LNCAP (cell line): Measurements from ENCODE around the gene CLSTN2.

ENCODE experiments used
- CTCF ChIP-seq: fragments of 450-650 bp; IDR thresholded peaks from 2 replicates; pipeline ENCODE4 v1.5.1; 2017; ENCODE audit warnings: mild to moderate bottlenecking

The CLSTN2 gene

GRCh38 chr3:140449413-140450256 lies 514.6 kb downstream of the CLSTN2 start:
- no peak for TF ChIP-seq CTCF

GRCh38 chr3:140453750-140454149 lies 518.8 kb downstream of the CLSTN2 start:
- no peak for TF ChIP-seq CTCF

GRCh38 chr3:140455521-140456214 lies 520.7 kb downstream of the CLSTN2 start:
- no peak for TF ChIP-seq CTCF

- TF ChIP-seq CTCF = no peak
These were observed 522.0 kb downstream of the CLSTN2 start for GRCh38 chr3:140456974-140457373.

GRCh38 chr3:140459462-140459861 lies 524.5 kb downstream of the CLSTN2 start:
- no peak for TF ChIP-seq CTCF

GRCh38 chr3:140461250-140461649 lies 526.3 kb downstream of the CLSTN2 start:
- no peak for TF ChIP-seq CTCF

- no peak for TF ChIP-seq CTCF
These were observed 528.4 kb downstream of the CLSTN2 start for GRCh38 chr3:140463355-140463754.
